Retinal pigment epithelial cell (primary cell): Measurements from ENCODE around the gene PPM1A.

Experiments used
- DNase-seq: peaks from one replicate; pipeline ENCODE4 v3.0.0-alpha.2; 2010; ENCODE audit warnings: low read depth
- H3K4me3 ChIP-seq: 2 replicates; pipeline ENCODE4 v1.5.1; 2011; ENCODE audit warnings: mild to moderate bottlenecking, low read length, control low read depth, moderate library complexity
- CTCF ChIP-seq: conservative IDR thresholded peaks from 2 replicates; pipeline ENCODE4 v1.5.1; 2011; ENCODE audit warnings: low read depth, low read length, control low read depth, inconsistent platforms

PPM1A gene

GRCh38 chr14:60248697-60249318 is at the start of gene PPM1A:
Gene PPM1A, plus strand, starts transcription at chr14:60249221. Its CDS starts 33,483 bp downstream, at chr14:60282704.
- peak; percentile 76 for DNase-seq
- H3K4me3 ChIP-seq: peak within 1 kb of the TSS; percentile 81
- TF ChIP-seq CTCF: no peak

- TF ChIP-seq CTCF: no peak
- no peak for DNase-seq
- H3K4me3 ChIP-seq: no peak overlapping the region
Measured at GRCh38 chr14:60199321-60199720, 49.7 kb upstream of the PPM1A start.

DNA sequence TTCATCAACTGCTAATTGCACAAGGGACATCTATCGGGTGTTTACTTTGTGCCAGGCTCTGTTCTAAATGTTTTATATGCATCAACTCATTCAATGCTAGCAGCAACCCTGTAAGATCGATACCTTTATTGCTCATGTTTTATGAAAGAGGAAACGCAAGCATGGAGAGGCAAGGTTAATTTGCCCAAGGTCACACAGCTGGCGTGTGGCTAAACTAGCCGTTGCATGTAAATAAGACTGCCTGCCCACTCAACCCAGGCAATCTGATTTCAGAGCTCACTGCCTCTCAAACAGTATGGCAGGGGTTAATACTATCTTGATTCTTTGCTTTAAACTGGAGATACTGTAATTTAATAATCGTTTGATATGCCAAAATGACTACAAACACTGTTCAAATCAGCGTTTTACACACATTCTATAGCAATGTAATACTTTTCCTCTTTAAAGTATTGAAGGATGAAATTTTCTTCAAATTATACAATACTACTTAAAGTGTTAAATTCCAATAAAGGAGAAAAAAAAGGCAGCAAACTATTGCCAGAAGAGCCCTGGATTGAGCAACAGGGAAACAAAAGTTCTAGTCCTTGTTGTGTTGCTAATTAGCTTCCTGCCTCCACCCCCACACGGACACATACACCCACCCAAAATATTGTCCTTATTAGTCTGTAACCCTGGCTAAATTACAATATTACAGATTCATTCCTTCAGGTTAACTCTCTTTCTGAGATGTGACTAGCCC is 44.7 kb upstream of the PPM1A start:
- H3K4me3 ChIP-seq: no peak overlapping the region
- TF ChIP-seq CTCF: no peak
- no peak for DNase-seq

DNA sequence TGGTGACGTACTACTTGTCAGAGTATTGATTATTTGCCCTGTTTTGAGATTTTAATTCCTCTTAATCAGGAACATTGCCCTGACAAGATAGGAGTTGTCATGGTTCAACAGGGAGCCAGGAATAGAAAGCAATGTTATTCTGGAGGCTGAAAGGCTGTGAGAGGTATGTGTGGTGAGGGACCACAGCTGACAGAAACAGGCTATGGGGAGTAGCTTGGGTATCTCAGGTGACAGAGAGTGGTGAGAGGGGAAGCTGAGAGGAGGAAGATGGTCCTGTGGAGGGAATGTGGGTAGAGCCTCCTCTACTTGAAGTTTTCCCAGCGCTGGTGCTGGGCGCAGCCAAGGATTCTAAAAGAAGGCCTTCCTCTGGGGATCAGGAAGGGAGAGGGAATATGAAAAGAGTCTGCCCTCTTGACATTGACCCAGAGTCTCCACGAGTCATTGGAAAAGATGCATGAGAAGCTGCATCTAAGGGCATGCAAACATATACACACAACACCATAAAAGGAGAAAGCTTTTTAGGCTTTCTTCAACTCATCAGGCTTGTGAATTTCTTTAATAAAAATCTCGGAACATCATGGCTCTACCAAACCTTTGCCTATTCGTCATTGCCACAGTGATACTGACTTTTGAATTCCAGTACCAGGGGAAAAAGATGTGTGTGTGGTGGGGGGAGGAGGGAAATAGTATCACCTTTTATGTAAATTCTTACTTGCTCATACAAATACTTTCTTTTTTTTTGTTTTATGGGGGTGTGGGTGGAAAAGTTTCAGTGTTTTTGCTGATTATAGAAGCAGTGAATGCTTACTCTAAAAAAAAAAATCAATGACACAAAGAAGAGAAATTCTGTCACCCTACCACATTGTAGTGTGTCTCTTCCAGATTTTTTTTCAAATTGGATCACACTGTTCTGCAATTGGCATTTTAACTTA is 43.9 kb upstream of the PPM1A start:
- H3K4me3 ChIP-seq: no peak overlapping the region
- DNase-seq: no peak
- no peak for TF ChIP-seq CTCF

GRCh38 chr14:60206249-60206670 is 42.8 kb upstream of the PPM1A start:
- TF ChIP-seq CTCF: no peak
- no peak for DNase-seq
- H3K4me3 ChIP-seq: no peak overlapping the region

DNA sequence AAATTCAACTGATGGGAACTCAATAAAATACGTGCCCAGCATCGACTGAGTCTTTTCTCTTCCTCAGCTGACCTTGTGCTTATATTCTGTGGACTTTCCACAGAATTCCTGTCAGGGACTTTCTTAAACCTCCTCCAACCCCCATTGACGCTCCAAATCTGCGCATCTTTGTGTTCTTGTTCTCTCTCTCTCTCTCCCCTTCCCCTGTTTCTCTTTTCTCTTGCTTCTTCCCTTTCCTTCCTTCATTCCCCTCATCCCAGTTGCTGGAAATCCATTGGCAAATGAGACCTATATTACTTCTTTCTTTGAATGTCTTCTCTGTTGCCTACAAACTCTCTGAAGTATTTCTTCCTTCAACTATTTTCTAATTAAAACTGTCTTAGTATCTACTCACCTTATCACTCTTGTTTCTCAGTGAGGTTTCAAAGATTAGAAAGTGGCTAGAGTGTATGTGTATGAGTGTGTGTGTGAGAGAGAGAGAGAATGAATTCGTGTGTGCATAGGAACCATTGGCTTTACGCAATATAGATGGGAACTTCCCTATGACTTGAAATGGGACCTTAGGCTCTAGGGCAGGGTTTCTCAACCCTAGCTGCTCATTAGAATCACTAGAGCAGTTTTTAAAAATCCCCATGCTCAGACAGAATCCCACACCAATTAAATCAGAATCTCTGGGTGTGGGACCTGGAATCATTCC is 42.0 kb upstream of the PPM1A start:
- no peak overlapping the region for H3K4me3 ChIP-seq
- TF ChIP-seq CTCF: no peak
- no peak for DNase-seq
